Panc1 (cell line): ENCODE data around the gene UPK1A. TPM values are rescaled to one million over a fixed set of nuclear protein-coding genes. Genes with fewer than 3 reads are reported as not detected.

Experiments used
- ATAC-seq: fragments of 200-7000 bp; cut with Tn5 transposase; 2 replicates; pipeline ENCODE4 v1.9.1; 2020; ENCODE audit warnings: mild to moderate bottlenecking, moderate library complexity
- BruUV-seq: library from RNA; stranded (reverse); fragments of 400-500 nt; replicated peaks from 2 replicates; lab custom pipeline; 2021; lab: Mats Ljungman, UMichigan
- CTCF ChIA-PET: fragments of 300-600 bp; sonication (Branson Sonifier 250); formaldehyde crosslinking; loops from one replicate; lab custom pipeline; 2022; ENCODE audit warnings: antibody characterized with exemption; lab: Charles Lee
- POLR2A ChIA-PET: fragments of 300-600 bp; sonication (Branson Sonifier 250); formaldehyde crosslinking; loops from one replicate; lab custom pipeline; 2022; ENCODE audit warnings: antibody characterized with exemption; lab: Charles Lee
- DNase-seq: peaks from one replicate; pipeline ENCODE4 v3.0.0-alpha.2; 2010; ENCODE audit warnings: low read depth, low spot score
- H3K27ac ChIP-seq: 2 replicates; pipeline ENCODE4 v1.5.1; 2011; ENCODE audit warnings: mild to moderate bottlenecking, low read length, inconsistent platforms
- H3K27me3 ChIP-seq: fragments of 200-500 bp; sonication (Bioruptor generic); 2 replicates; pipeline ENCODE4 v1.6.0; 2014; ENCODE audit warnings: low read length, inconsistent platforms; ENCODE audit not compliant: control insufficient read depth, insufficient read depth
- H3K36me3 ChIP-seq: fragments of 200-500 bp; sonication (Bioruptor generic); 2 replicates; pipeline ENCODE4 v1.5.1; 2014; ENCODE audit warnings: inconsistent platforms, mild to moderate bottlenecking, low read length, moderate library complexity; ENCODE audit not compliant: control insufficient read depth, insufficient read depth
- H3K4me1 ChIP-seq: 2 replicates; pipeline ENCODE4 v1.5.1; 2011; ENCODE audit warnings: inconsistent platforms, mild to moderate bottlenecking, low read length, moderate library complexity; ENCODE audit not compliant: control insufficient read depth, insufficient read depth
- H3K4me3 ChIP-seq, 2 experiments: 2 replicates each; pipeline ENCODE4 v1.5.1; 2011 to 2012; ENCODE audit warnings: low read depth in 2 of 2, low read length in 2 of 2, mild to moderate bottlenecking in 2 of 2, inconsistent platforms in 1 of 2, moderate library complexity in 1 of 2
- H3K9me3 ChIP-seq: fragments of 200-500 bp; sonication (Bioruptor generic); 2 replicates; pipeline ENCODE4 v1.5.1; 2014; ENCODE audit warnings: low read depth, mild to moderate bottlenecking, inconsistent platforms, low read length, moderate library complexity; ENCODE audit not compliant: control insufficient read depth, insufficient read depth
- CTCF ChIP-seq: fragments of 450-650 bp; IDR thresholded peaks from 2 replicates; pipeline ENCODE4 v1.5.1; 2017; ENCODE audit warnings: mild to moderate bottlenecking
- POLR2AphosphoS5 ChIP-seq: IDR thresholded peaks from 2 replicates; pipeline ENCODE4 v1.6.1; 2012; ENCODE audit warnings: mild to moderate bottlenecking, low read depth, low read length, moderate library complexity
- REST ChIP-seq, 2 experiments: IDR thresholded peaks; 2 replicates each; pipeline ENCODE4 v1.6.1; 2011 to 2012; ENCODE audit warnings: low read depth in 2 of 2, control low read depth in 1 of 2, low read length in 1 of 2, mild to moderate bottlenecking in 1 of 2, moderate library complexity in 1 of 2; ENCODE audit not compliant: insufficient read depth in 1 of 2
- SIN3A ChIP-seq: IDR thresholded peaks from 2 replicates; pipeline ENCODE4 v1.6.1; 2012; ENCODE audit warnings: low read depth, mild to moderate bottlenecking, low read length, moderate library complexity, borderline replicate concordance; ENCODE audit not compliant: insufficient read depth
- TCF7L2 ChIP-seq: IDR thresholded peaks from 2 replicates; pipeline ENCODE4 v1.6.1; 2011; ENCODE audit warnings: mild to moderate bottlenecking, low read depth, low read length, inconsistent platforms
- in situ Hi-C: cut with HindIII; loops from 2 replicates; pipeline ENCODE4 v1.10.0; 2016; ENCODE audit warnings: low sequenced_read_pairs, low pct_unique_long_range_greater_than_20kb
- intact Hi-C: fragments of 100-400 bp; cut with micrococcal nuclease; formaldehyde crosslinking; loops from one replicate; pipeline ENCODE4 v1.10.0; 2022; ENCODE audit not compliant: unreplicated experiment
- total RNA-seq: library from RNA; stranded (reverse); gene quantifications from one replicate; pipeline ENCODE4 v1.2.1, GENCODE V29; 2021; ENCODE audit not compliant: unreplicated experiment

The UPK1A gene
- total RNA-seq, 1 experiment from 2014 or later: 0.67 TPM

GRCh38 chr19:35633727-35634440, 32.4 kb upstream of the UPK1A start:
- peaks cover 8% of the 10 kb centered on the region for H3K36me3 ChIP-seq
- H3K4me3 ChIP-seq: no peak overlapping the region
- no peak for TF ChIP-seq SIN3A
- TF ChIP-seq POLR2AphosphoS5: no peak
- TF ChIP-seq TCF7L2: no peak
- ChIA-PET CTCF (no interaction called here), POLR2A (interaction anchor here (0.5 kb wide), 1 partner anchor 12 kb away, joined by 4 read pairs; no protein-coding TSS in a partner anchor)
- peaks cover 4% of the 10 kb centered on the region; the same call in 1 of the 2 replicates for H3K4me1 ChIP-seq
- H3K27me3 ChIP-seq: no peaks in the 10 kb centered on the region
- in situ Hi-C loops (no loop called here), intact Hi-C loops (no loop called here)
- no TSS peak for BruUV-seq
- no peak overlapping the region for H3K27ac ChIP-seq
- DNase-seq (no peak), ATAC-seq (no peak)
- H3K9me3 ChIP-seq: no peaks in the 10 kb centered on the region

GRCh38 chr19:35636651-35637050, 29.7 kb upstream of the UPK1A start:
- Histone ChIP-seq H3K4me3 (no peak overlapping the region), H3K36me3 (peaks cover 3% of the 10 kb centered on the region; the same call in 1 of the 2 replicates), H3K9me3 (no peaks in the 10 kb centered on the region), H3K4me1 (no peaks in the 10 kb centered on the region), H3K27ac (no peak overlapping the region), H3K27me3 (no peaks in the 10 kb centered on the region)
- ATAC-seq (no peak), DNase-seq (no peak)
- POLR2A ChIA-PET: no interaction called here
- no TSS peak for BruUV-seq
- in situ Hi-C loops: no loop called here
- intact Hi-C loops: no loop called here
- CTCF ChIA-PET: no interaction called here
- no peak for TF ChIP-seq SIN3A
- TF ChIP-seq REST (IDR thresholded peaks at IDR 0.05; ENCODE audit: insufficient read depth in 1 of 2, low read depth in 2 of 2, low read length in 1 of 2): no peak
- TF ChIP-seq TCF7L2: no peak
- TF ChIP-seq POLR2AphosphoS5: no peak
- no peak for TF ChIP-seq CTCF

GRCh38 chr19:35637165-35637564, 29.2 kb upstream of the UPK1A start:
- no peaks in the 10 kb centered on the region for H3K9me3 ChIP-seq
- CTCF ChIA-PET: interaction anchor here (0.6 kb wide), 1 partner anchor 46 kb away, joined by 4 read pairs; no protein-coding TSS in a partner anchor
- H3K27ac ChIP-seq: no peak overlapping the region
- intact Hi-C loops (no loop called here), in situ Hi-C loops (no loop called here)
- ATAC-seq (no peak), DNase-seq (no peak)
- POLR2A ChIA-PET: no interaction called here
- TF ChIP-seq REST (IDR thresholded peaks at IDR 0.05; ENCODE audit: insufficient read depth in 1 of 2, low read depth in 2 of 2, low read length in 1 of 2) (no peak), SIN3A (no peak), POLR2AphosphoS5 (no peak), TCF7L2 (no peak), CTCF (no peak)
- H3K27me3 ChIP-seq: no peaks in the 10 kb centered on the region
- no peak overlapping the region for H3K4me3 ChIP-seq
- 0 out of 2 replicates have a peak, but pooled peaks cover 4% of the 10 kb centered on the region for H3K4me1 ChIP-seq
- no TSS peak for BruUV-seq
- peaks cover 3% of the 10 kb centered on the region; the same call in 1 of the 2 replicates for H3K36me3 ChIP-seq
